ENCODE results near the gene SPEN. TPM values are rescaled to one million over a fixed set of nuclear protein-coding genes. Genes with fewer than 3 reads are reported as not detected.
A peak's percentile ranks its signal among the peaks of the same experiment; 100 is the strongest.

SPEN gene, protein sequence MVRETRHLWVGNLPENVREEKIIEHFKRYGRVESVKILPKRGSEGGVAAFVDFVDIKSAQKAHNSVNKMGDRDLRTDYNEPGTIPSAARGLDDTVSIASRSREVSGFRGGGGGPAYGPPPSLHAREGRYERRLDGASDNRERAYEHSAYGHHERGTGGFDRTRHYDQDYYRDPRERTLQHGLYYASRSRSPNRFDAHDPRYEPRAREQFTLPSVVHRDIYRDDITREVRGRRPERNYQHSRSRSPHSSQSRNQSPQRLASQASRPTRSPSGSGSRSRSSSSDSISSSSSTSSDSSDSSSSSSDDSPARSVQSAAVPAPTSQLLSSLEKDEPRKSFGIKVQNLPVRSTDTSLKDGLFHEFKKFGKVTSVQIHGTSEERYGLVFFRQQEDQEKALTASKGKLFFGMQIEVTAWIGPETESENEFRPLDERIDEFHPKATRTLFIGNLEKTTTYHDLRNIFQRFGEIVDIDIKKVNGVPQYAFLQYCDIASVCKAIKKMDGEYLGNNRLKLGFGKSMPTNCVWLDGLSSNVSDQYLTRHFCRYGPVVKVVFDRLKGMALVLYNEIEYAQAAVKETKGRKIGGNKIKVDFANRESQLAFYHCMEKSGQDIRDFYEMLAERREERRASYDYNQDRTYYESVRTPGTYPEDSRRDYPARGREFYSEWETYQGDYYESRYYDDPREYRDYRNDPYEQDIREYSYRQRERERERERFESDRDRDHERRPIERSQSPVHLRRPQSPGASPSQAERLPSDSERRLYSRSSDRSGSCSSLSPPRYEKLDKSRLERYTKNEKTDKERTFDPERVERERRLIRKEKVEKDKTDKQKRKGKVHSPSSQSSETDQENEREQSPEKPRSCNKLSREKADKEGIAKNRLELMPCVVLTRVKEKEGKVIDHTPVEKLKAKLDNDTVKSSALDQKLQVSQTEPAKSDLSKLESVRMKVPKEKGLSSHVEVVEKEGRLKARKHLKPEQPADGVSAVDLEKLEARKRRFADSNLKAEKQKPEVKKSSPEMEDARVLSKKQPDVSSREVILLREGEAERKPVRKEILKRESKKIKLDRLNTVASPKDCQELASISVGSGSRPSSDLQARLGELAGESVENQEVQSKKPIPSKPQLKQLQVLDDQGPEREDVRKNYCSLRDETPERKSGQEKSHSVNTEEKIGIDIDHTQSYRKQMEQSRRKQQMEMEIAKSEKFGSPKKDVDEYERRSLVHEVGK (N-terminal part only)
- 10 to 100 TPM; 59.8 to 60.3 TPM for total RNA-seq

DNA sequence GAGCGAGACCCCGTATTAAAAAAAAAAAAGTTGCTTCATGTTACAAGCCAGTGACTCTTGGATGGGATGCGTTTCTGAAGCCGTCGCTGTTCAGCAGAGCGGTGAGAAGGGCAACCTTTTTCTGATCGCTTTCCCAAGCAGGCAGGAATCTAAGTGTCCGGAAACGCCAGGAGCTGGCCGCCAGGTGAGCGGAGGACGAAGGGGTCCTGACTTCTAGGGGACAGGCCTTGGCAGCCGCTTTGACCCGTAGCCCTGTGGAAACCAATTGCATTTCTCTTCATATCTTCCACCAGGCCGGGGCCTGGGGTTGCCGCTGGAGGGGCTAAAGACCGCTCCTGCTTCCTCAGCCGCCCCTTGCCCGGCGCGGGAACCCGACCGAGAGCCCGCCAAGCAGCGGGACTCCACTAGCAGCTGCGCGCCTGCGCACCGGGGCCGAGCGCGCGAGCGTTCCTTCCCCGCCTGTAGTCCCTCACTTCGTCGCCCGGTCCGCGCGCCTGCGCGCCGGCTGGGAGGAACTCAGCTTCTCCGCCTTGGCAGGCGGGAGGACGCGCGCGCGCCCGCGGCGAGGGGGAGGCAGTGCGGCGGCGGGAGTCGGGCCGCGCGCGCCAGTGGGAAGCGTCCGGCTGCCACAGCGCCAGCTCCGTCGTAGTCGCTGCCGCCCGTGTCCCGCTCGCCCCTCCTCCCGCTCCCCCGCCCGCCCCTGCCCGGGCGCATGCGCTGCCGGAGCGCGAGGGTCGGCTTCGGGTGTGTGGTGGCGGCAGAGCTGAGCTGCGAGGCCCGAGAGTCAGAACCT is at the start of gene SPEN:
SPEN (plus strand) TSS at position 608 of the 793 bp plus-strand sequence. CDS start 361 bp downstream, outside the sequence.
- peak; percentile 97 for DNase-seq
- peaks cover 38% of the 10 kb centered on the region for H3K4me1 Mint-ChIP-seq (ENCODE audit: low read depth)
- ATAC-seq, result peak; percentile 86
- H3K36me3 Mint-ChIP-seq (ENCODE audit: low read depth), result peaks cover 19% of the 10 kb centered on the region
- H3K9me3 Mint-ChIP-seq, result no peaks in the 10 kb centered on the region
- intact Hi-C loops (cut with micrococcal nuclease), result no loop called here
- H3K27ac Mint-ChIP-seq, result peak within 1 kb of the TSS; percentile 97
- no peaks in the 10 kb centered on the region for H3K27me3 Mint-ChIP-seq
- ChIA-PET CTCF (interaction anchor here (1.0 to 3.0 kb wide), 4 partner anchors 10 to 119 kb away, joined by 3 to 24 read pairs (median 6); no protein-coding TSS in a partner anchor), POLR2A (interaction anchor here (0.6 to 7.3 kb wide), 11 partner anchors 10 to 611 kb away, joined by 3 to 85 read pairs (median 4); no protein-coding TSS in a partner anchor)
- peak within 1 kb of the TSS; percentile 98 for H3K4me3 Mint-ChIP-seq
- TF ChIP-seq, protein P1, sequence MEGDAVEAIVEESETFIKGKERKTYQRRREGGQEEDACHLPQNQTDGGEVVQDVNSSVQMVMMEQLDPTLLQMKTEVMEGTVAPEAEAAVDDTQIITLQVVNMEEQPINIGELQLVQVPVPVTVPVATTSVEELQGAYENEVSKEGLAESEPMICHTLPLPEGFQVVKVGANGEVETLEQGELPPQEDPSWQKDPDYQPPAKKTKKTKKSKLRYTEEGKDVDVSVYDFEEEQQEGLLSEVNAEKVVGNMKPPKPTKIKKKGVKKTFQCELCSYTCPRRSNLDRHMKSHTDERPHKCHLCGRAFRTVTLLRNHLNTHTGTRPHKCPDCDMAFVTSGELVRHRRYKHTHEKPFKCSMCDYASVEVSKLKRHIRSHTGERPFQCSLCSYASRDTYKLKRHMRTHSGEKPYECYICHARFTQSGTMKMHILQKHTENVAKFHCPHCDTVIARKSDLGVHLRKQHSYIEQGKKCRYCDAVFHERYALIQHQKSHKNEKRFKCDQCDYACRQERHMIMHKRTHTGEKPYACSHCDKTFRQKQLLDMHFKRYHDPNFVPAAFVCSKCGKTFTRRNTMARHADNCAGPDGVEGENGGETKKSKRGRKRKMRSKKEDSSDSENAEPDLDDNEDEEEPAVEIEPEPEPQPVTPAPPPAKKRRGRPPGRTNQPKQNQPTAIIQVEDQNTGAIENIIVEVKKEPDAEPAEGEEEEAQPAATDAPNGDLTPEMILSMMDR (IDR thresholded peaks at IDR 0.05), result no peak

DNA sequence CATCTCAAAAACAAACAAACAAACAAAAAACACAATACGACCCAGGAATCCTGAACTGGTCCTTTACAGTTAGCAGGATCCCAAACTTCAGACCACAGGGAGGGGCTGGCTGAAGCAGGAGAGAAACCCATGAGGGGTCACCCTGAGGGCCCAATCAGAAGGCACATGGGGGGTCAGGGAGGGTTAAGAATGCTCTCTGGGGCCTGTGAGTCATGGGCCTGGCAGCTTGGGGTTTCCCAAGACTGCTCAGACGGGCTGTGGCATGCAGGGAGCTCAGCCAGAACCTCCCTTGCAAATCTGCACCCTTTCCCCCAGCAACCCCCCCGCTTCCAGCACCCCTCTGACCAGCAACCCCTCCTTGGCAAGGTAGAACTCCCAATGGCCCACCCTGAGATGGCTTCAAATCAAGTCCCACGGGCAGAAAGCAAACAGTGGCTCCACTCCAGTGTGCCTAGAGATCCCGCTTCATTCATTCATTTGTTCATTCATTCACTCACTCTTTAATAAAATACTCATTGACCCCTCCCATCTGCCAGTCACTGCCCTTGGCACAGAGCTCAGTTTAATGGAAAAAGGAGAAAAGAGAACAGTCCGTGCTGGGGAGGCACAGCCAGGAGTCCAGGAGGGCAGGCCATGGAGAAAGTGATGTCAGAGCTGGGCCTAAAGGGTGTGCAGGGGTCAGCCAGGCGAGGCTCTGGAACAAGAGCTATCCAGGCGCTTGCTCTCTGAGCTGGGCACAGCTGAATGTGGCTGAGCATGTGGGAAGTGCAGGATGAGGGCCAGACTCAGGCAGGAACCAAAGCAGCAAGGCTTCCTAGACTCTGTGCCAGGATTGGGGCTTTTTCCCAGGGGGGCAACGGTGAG is 48.3 kb upstream of the SPEN start:
- H3K27me3 Mint-ChIP-seq, result peaks cover 1% of the 10 kb centered on the region
- ATAC-seq (peak; percentile 83), DNase-seq (peak; percentile 59)
- ChIA-PET CTCF (interaction anchor here (0.6 to 1.4 kb wide), 2 partner anchors 16 to 298 kb away, joined by 3 to 4 read pairs; no protein-coding TSS in a partner anchor), POLR2A (no interaction called here)
- intact Hi-C loops (cut with micrococcal nuclease), result no loop called here
- TF ChIP-seq, protein P1 (IDR thresholded peaks at IDR 0.05), result no peak
- no peak overlapping the region for H3K4me3 Mint-ChIP-seq
- no peak overlapping the region for H3K27ac Mint-ChIP-seq
- peaks cover 9% of the 10 kb centered on the region for H3K4me1 Mint-ChIP-seq (ENCODE audit: low read depth)
- no peaks in the 10 kb centered on the region for H3K36me3 Mint-ChIP-seq (ENCODE audit: low read depth)
- H3K9me3 Mint-ChIP-seq, result no peaks in the 10 kb centered on the region

DNA sequence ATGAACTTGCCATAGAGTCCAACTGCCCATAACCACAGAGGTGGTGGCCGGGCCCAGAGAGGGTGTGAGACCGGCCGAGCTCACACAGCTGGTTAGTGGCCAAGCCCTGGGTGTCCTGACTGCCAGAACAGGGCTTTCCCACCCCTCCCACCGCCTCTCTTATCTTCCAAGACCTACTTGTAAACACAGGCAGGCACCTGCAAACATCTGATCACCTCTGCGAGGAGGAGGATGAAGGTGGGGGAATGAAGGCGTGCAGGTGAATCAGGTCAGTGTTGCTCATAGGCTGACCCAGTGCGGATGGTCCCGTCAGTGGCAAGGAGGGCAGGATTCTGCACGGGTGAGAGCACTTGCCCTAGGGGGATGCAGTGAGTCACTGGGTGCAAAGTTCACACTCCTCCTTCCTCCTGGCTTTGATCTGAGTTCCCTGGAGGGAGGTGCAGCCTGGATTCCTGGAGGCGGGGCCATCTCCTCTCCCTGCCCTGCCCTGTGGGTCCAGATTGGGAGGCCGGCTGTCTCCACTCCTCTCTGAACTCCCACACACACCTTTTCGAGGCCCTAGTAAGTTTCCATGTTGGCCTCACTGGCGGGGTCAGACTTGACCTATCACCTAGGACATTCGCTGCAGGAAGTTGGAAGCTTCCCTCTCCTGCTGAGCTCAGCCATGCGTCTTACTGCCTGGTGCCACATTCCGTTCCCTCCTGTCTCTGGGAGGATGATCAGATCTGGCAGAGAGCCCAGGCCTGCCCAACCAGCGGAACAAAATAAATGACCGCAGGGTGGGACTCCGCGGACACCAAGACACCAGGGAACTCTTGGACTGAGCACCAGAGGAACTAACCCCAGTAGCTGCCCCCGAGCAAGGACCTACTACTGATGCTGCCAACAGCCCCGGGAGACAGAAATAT is 47.3 kb upstream of the SPEN start:
- intact Hi-C loops (cut with micrococcal nuclease), result loop anchor here (5.0 to 10.0 kb wide), 2 partner anchors 192 to 255 kb away; no protein-coding TSS in a partner anchor
- Mint-ChIP-seq H3K27ac (no peak overlapping the region), H3K4me3 (no peak overlapping the region), H3K27me3 (peaks cover 1% of the 10 kb centered on the region), H3K9me3 (no peaks in the 10 kb centered on the region), H3K36me3 (ENCODE audit: low read depth) (no peaks in the 10 kb centered on the region), H3K4me1 (ENCODE audit: low read depth) (peaks cover 6% of the 10 kb centered on the region)
- DNase-seq (no peak), ATAC-seq (no peak)
- ChIA-PET POLR2A (interaction anchor here (1.3 kb wide), 1 partner anchor 69 kb away, joined by 3 read pairs; no protein-coding TSS in a partner anchor), CTCF (interaction anchor here (1.4 kb wide), 1 partner anchor 15 kb away, joined by 4 read pairs; no protein-coding TSS in a partner anchor)
- TF ChIP-seq, protein P1 (IDR thresholded peaks at IDR 0.05), result no peak
